CD4-positive, alpha-beta T cell treated with Interleukin-15 for 4 hours (primary cell): ENCODE measurements around the gene ABCA6.
"Not testable (repeated sequence)": the region's sequence is repeated elsewhere in the genome, so short reads cannot be mapped to it uniquely, and the experiment has no call there.

Experiments
- DNase-seq: peaks from one replicate; pipeline ENCODE4 v3.0.0-alpha.2; 2020; ENCODE audit warnings: low spot score

ABCA6 gene

DNA sequence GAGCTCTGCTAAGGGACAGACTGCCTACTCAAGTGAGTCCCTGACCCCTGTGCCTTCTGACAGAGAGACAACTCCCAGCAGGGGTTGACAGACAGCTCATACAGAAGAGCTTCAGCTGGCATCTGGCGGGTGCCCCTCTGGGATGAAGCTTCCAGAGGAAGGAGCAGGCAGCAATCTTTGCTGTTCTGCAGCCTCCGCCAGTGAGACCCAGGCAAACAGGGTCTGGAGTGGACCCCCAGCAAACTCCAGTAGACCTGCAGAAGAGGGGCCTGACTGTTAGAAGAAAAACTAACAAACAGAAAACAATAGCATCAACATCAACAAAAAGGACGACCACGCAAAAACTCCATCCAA, 70.5 kb downstream of the ABCA6 start:
- DNase-seq = not testable (repeated sequence)

DNA sequence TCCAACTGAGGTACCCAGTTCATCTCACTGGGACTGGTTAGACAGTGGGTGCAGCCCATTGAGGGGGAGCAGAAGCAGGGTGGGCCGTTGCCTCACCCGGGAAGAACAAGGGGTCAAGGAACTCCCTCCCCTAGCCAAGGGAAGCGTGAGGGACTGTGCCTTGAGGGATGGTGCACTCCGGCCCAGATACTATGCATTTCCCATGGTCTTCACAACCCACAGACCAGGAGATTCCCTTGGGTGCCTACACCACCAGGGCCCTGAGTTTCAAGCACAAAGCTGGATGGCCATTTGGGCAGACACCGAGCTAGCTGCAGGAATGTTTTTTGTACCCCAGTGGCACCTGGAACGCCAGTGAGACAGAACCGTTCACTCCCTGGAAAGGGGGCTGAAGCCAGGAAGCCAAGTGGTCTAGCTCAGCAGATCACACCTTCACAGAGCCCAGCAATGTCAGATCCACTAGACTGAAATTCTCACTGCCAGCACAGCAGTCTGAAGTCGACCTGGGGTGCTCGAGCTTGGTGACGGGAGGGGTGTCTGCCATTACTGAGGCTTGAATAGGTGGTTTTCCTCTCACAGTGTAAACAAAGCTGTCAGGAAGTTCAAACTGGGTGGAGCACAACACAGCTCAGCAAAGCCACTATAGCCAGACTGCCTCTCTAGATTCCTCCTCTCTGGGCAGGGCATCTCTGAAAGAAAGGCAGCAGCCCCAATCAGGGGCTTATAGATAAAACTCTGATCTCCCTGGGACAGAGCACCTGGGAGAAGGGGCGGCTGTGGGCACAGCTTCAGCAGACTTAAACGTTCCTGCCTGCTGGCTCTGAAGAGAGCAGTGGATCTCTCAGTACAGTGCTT, 71.1 kb downstream of the ABCA6 start:
- not testable (repeated sequence) for DNase-seq

DNA sequence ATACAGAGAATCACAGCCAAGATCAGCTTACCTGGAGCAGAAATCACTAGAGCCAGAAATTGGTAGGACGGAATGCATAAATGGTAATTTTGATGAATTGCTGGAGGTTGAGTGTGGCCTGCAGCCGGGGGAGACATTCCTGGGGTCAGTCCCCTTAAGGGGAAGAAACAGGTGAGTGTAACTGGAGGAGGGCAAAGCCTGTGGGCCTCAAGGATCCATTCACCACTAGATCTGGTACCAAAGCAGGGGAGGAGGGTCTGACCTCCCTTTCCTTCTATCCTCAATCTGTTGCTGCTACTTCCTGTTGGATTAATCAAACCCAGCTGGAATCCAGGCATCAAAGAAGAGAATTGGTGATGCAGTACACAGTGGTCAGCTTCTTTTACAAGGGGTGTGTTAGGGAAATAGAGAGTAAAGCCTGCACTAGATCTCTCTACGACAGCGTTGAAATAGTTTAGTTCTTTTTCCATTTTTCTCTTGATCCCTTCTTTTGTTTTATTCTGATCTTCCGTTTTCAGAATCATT, 72.4 kb downstream of the ABCA6 start:
- no peak for DNase-seq

DNA sequence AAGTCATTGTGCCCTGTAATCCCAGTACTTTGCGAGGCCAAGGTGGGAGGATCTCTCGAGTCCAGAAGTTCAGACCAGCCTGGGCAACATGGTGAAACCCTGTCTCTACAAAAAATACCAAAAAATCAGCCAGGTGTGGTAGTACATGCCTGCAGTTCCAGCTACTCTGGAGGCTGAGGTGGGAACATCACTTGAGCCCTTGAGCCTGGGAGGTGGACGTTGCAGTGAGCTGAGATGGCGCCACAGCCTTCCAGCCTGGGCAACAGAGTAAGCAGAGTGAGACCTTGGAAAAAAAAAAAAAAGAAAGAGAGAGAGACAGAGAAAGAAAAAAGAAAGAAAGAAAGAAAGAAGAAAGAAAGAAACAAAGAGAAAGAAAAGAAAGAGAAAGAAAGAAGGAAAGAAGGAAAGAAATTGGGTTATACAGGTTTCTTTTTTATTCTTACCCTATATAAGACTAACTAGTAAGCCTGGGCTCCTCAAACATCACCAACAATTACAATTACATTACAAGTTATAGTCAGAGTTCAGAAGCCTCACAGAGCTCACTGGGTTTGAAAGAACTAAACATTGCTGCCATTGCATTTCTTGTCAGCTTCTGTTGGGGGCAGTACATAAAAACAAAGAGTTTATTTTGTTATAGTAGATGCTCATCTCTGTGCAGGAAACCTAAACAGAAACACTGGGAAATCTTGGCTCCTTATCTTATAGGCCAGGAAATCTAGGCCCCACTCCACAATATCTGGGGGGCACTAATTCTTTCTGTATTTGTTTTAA, 74.2 kb downstream of the ABCA6 start:
- no peak for DNase-seq

DNA sequence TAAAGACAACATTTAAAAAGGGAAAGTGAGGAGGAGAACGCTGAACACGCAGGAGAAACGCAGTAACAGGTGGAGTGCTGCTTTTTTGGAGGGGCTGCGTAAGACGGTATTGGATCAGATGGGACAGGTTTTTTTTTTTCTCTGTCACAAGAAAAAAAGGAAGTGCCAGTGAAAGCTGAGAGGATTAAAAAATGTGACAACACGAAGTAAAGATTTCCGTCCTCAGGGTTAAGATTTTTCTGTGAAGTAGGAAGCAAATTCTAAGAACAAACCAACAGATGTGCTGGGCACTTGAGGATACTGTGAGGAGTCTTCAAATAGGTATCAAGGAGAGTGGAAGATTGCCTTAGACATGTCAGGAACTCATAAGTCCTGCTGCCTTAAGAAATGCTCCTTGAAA, 75.2 kb downstream of the ABCA6 start:
- DNase-seq = no peak

DNA sequence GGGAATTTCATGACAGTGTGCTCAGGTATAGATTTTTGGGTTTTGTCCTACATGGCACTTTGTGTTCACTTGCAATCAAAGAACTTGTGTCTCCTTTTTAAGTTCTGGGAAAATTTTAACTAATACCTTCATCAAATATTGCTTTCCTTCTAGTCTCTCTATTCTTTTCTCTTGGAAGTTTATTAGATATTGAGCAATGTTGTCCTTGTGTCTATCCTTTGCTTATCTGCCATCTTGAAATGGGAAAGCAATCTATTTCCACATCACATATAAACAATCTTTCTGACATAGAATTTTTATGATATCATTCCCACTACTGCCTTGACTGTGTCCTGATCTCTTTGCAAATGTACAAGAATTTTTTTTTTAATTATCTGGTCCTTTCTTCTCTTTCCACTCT, 76.6 kb downstream of the ABCA6 start:
- no peak for DNase-seq

DNA sequence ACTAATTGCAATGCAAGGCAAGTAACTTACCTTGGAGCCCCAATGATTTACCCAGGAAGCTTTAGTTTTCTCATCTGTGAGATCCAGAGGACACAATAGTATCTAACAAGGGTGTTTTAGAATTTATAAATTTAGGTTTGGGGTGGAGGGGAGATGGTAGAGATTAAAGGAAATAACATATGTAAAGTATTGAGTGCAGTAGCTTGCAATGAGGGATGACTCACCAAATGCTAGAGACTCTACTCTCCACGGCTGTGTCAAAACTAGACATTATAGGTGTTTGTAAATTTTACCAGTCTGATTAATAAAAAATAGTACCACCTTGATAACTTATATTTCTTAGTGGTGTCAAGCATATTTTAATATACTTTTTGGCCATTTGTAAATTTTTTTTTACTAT, 77.2 kb downstream of the ABCA6 start:
- no peak for DNase-seq

DNA sequence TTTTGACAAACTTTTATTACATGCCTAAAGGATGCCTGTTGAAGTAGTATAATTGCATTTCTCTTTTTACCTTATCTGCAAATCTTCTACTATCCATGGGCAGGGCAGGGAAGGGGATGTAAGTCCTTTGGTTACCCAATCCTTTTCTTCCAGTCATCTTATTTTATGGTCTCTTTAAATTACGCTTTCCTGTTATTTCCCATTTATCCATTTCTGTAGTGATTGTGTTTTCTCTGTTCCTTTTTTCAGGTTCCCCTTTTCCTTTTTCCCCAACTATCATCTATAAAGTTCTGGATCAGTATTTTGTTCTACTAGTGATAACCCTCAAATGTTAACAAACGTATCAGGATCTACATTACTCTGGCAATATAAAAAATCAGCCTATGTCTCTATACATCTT, 77.7 kb downstream of the ABCA6 start:
- no peak for DNase-seq

DNA sequence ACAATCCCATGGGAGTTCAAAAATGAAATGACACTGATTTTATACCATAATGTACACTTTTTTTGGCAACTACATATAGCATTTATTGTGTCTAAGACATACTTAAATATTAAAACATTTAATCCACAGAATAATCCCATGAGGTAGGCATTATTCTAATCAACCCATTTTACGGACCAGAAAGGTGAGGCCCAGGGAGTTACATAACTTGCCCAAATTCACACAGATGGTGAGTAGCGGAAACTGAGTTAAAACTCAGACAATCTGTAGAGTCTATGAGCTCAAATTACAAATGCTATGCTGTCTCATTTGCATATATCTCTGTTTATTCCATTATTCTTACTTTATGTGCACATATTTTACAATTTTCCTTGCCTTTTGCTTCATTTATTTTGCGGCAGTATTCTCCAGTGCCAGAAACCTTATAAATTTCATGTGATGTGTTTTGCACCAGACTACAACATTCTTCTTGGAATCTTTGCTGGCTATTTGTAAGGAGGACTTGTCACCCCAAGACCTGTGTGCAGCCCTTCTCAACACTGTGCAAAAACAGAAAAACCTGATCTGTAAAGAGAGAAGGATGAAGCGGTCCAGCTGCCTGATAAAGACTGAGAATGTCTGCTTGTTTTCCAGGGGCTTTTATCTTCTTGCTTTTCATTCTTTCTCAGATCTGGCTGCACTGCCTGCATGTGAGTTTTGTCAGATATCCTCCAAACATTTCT, 78.7 kb downstream of the ABCA6 start:
- no peak for DNase-seq

DNA sequence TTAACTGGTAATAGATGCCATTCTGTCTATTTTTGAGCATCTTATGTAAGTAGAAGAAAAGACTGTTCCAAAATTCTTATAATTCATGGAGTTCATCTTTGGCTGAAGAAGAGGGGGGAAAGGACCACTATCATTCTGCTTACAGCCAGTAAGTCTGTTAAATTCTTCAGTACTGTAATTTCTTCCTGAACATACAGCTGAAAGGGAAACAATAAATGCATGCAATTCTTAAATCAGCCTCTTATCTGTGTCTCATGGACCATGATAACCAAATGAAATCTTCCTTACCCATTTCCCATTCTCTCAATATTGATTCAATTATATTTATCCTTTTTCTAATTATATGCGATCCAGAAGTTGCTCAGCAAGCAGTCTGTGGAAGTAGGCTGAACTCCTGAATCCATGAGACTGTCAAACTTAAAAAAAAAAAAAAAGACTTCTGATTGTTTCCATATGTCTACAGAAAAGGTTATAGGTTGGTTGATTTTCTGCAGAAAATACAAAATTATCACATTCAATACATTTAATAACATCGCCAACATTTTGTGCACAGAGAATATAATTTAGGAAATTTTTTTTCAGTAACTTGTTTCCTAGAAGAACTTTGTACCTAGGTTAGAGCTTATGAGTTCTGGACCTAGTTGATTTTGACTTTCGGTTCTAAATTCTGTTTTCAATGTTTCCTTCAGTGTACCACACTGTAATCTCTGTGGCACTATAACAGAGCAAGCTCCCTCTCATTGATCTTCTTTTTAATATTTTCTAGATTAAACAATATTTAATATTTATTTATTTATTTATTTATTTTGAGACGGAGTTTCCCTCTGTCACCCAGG, 79.8 kb downstream of the ABCA6 start:
- no peak for DNase-seq

DNA sequence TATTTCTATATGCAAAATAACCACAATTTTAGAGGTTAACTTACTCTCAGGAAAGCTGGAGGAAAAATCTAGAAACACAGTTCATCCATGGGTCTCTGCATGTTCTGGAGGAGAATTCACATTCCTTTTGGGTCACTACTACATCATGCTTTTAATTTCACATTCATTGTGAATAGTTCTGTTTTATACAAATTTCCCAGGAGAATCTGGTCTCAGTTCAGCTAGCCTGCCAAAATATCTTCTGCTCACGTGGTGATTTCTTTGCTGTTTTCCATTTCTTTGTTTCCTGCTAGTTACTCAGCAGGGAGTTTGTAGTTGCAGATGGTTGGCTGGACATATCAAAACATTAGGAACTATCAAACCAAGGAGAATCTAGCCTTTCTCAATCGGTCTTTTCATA, 80.9 kb downstream of the ABCA6 start, which contains the start of gene ABCA9:
Gene ABCA9, minus strand, starts transcription at position 106 of the 400 bp plus-strand sequence. CDS start 9,801 bp downstream, outside the sequence.
- DNase-seq = no peak

DNA sequence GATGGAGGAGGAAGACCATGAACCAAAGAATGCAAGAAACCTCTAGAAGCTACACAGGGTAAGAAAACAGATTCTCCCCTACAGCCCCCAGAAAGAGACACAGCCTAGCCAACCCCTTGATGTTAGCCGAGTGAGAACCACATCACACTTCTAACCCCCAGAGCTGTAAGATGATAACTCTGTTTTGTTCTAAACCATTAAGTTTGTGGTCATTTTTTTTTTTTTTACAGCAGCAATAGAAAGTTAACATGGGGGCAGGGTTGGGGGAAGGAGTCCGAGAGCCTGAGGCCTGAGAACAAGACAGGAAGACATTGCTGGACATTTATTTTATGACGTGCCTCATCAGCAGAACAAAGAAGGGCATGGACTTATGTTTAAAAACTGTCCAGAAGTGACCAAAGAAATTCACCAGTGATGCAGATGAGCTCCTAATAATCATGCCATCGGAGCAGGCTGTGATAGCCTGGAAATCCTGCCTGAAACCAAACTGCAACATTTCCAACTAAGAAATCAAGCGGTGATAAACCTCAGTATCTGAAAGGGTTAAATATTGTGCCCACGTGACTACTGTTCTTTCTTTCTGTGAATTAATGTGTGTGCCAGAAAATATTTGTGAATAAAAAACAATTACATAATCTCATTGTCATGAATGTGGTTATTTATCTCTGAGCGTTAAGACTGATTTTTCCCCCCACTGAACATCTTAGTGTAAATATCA, 82.1 kb downstream of the ABCA6 start:
- DNase-seq = no peak

DNA sequence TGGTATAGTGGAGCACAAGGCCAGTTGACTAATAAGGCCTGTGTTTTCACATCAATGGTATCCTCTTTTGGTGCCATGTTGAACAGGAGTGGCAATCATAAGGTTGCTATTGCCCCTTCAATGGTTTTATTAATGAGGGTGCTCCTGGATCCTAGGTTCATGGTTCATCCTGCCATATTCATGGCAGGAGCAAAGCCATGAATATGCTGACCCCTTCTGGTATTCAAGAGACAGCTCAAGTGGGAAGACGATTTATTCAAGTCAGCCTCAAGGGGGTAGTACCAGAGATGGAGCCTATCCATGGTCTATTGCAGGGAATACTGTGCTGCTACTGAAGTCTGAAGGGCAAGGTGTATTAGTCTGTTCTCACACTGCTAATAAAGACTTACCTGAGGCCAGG, 83.5 kb downstream of the ABCA6 start:
- DNase-seq = no peak

DNA sequence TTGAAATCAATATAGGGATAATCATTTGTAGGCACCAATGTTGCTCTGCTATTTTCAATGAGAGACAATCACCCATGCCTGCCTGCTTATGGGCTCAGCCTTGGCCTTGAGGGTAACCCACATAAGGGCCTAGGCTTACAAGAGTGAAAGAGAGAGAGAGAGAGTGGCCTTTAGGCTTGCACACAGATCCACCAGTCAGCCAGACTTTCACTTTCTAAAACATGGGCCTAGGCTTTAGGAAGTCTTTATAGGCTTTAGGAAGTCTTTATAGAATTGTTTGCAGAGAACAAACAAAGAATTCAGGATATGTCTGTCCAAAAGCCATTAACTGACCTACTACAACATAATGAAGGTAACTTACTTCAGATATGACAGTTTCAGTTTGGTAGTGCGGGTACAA, 84.4 kb downstream of the ABCA6 start:
- no peak for DNase-seq

DNA sequence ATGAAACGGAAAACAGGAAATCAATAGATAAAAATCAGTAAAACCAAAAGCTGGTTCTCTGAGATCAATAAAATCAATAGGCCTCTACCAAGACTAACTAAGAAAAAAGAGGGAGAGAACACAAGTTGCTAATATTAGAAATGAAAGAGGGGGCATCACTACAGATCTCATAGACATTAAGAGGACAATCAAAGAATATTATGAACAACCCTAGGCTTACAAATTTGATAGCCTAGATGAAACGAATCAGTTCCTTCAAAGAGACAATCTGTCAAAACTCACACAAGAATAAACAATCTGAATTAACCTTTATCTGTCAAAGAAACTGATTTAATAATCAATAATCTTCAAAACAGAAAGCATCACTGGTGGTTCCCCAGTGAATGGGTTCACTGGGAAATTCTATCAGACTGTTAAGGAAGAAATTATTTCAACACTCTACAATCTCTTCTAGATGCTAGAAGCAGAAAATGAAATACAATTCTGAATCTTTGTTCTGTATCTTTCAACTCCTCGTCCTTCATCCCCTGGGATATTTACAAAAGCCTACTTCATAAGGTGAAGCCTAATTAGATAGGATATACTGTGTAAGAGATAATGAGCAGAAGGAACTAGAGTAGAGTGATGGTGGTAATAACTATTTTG, 85.4 kb downstream of the ABCA6 start:
- DNase-seq = no peak

DNA sequence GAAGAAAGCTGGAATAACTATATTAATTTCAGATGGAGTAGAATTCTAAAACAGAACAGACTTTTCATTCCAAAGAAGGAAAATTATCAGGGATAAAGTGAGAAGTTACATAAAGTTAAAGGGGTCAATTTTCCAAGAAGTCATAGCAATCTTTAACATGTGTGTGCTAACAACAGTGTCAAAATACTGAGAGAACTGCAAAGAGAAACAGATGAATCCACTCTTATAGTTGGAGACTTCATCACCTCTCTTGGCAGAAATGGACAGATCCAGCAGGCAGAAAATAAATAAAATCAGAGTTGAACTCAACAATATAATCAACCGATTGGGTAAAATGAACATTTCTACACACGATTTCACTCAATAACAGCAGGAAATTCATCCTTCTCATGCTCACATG, 86.4 kb downstream of the ABCA6 start:
- DNase-seq = no peak

DNA sequence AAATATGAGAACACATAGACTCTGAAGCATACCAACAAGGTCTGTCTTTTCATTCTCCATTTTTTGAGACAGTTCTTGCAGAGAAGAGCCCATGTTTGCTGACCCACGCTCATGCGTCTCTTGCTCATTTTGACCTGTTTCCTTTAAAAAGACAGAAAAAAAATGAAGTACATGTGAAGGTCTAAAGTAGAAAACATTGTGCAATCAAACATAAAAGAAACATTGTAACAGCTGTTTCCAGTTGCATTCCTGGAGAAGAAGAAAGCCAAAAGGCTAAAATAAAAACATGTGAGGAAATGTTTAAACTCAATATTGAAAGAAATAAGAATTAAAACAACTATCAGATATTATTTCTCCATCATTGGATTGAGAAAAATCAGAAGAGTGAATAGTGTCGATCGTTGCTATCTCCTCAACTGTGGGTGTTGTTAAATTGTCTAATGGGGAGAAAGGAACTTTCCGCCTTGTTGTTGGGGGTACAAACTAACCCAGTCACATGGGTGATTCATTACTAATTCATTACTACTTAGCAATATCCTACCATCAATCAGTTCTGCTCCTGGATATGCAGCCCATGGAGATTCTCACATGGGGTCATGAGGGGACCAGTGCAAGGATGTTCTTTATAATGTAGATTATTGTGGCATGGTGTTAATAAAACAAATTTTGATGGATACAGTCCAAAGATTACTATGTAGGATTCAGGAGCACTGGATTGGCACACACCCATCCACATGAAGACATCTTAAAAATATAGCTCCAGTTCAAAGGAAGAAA, 90.5 kb downstream of the ABCA6 start:
- DNase-seq = no peak

DNA sequence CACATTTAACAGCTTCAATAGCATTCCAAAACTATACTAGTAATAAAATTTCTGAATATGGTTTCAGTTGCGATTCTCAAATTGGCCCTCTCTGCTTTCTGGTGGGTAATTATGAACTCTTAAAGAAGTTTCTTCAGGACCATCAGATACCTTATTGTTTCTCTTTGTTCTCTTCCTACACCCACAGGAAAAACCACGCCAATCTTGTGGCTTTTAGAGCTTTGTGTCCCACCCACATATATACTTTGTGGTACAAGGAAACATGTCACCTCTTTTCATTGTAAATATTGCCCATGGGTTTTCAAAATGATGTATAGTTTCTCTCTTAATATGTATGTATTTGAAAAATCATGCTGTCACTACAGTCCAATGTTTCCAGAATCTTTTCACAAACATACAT, 93.1 kb downstream of the ABCA6 start:
- DNase-seq = no peak
